Activated CD8-positive, alpha-beta memory T cell treated with anti-CD3 and anti-CD28 coated beads, Interleukin-2, amount 50 U/mL, for 1 hour (primary cell): ENCODE data around the gene SAFB2.

Experiments
- DNase-seq: peaks from one replicate; pipeline ENCODE4 v3.0.0-alpha.2; 2020; ENCODE audit errors: extremely low read depth

The SAFB2 gene

DNA sequence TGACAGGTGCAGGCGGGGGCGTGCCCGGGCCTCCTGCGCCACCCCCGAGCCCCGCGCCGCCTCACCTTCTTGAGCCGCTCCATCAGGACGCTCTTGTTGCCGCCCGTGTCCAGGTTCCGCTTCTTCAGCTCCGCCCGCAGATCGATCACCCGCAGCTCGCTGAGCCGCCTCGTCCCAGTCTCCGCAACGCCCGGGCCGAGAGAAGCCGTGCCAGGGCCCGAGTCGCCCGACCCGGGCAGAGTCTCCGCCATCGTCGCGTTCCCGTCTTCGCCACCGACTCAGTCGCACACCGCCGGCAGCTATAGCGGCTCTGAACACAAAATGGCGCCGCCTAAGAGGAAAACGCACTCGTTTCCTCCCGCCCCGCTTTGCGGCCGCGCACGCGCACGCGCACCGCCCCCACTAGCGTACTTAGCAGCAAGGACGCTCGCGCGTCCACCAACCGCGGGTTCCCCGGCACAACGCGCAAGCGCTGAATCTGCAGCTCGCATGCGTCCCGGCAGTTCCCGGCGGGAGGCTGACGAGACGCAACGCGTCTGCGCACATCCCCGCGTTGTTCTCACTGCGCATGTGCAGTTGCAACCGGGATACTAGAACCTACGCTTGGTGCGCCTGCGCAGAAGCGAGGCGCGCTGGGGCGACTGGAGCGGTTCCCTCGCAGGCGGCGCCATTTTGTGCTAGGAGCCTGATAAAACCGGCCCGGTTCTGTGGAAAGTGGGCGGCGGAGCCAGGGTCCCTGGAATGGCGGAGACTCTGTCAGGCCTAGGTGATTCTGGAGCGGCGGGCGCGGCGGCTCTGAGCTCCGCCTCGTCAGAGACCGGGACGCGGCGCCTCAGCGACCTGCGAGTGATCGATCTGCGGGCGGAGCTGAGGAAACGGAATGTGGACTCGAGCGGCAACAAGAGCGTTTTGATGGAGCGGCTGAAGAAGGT is at the start of gene SAFB2, which contains the start of gene SAFB:
TSS of gene SAFB2 (minus strand) at position 312 of the 932 bp plus-strand sequence. CDS start at position 251, 61 bp downstream.
TSS of gene SAFB (plus strand) at position 619 of the 932 bp plus-strand sequence. CDS start at position 742, 123 bp downstream.
- peak; percentile 97 for DNase-seq

GRCh38 chr19:5671600-5671999 is 49.0 kb upstream of the SAFB2 start:
- DNase-seq = no peak

GRCh38 chr19:5669212-5669611 is 46.6 kb upstream of the SAFB2 start:
- no peak for DNase-seq

- DNase-seq = no peak
Observed at GRCh38 chr19:5667751-5668271, 45.2 kb upstream of the SAFB2 start.

- no peak for DNase-seq
Observed at GRCh38 chr19:5666921-5667610, 44.5 kb upstream of the SAFB2 start.

- no peak for DNase-seq
Observed at GRCh38 chr19:5665781-5666513, 43.4 kb upstream of the SAFB2 start.

- no peak for DNase-seq
Observed at GRCh38 chr19:5664515-5664914, 41.9 kb upstream of the SAFB2 start.

DNA sequence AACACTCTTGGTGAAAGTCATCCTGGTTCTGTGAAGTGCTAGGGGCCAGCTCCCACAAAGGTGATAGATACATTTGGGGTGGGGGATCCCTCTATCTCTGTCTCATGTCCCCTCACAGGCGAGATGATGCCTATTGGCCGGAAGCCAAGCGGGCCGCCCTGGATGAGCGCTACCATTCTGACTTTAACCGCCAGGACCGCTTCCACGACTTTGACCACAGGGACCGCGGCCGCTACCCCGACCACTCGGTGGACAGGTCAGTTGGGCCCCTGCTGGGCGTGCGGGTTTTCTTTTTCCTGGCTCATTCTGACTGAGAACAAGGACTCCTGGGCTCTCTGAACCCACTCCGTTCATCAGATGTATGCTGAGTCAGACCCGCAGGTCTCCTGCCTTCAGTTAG is 41.3 kb upstream of the SAFB2 start:
- DNase-seq = no peak

- DNase-seq = no peak
Observed at GRCh38 chr19:5661483-5661882, 38.9 kb upstream of the SAFB2 start.

- DNase-seq = no peak
Observed at GRCh38 chr19:5655412-5655811, 32.8 kb upstream of the SAFB2 start.

GRCh38 chr19:5654931-5655330 is 32.4 kb upstream of the SAFB2 start:
- DNase-seq = no peak

- no peak for DNase-seq
Observed at GRCh38 chr19:5652261-5652660, 29.7 kb upstream of the SAFB2 start.

- DNase-seq = no peak
Observed at GRCh38 chr19:5651361-5651760, 28.8 kb upstream of the SAFB2 start.

- DNase-seq = no peak
Observed at GRCh38 chr19:5648464-5648863, 25.9 kb upstream of the SAFB2 start.

GRCh38 chr19:5646703-5647102 is 24.1 kb upstream of the SAFB2 start:
- DNase-seq = no peak

GRCh38 chr19:5645409-5645808 is 22.8 kb upstream of the SAFB2 start:
- no peak for DNase-seq

GRCh38 chr19:5644037-5644436 is 21.5 kb upstream of the SAFB2 start:
- DNase-seq = no peak

DNA sequence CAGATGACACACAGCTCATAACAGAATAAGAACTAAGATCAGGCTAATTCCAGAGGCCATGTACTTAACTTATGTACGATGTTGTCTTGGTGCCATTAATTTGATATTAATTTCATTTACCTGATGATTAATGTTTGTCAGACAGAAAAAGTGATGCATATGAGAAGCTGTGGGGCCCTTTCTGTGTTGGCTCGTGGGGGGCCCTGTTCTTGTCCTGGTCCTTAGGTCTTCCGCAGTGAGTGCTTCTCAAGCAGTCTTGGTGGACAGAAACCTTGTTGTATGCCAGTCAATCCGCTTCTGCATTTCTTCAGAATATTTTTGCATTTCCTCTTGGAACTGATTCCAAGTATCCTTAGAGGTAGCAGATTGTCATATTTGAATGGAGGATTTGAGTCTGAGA is 20.5 kb upstream of the SAFB2 start:
- DNase-seq = no peak

- no peak for DNase-seq
Observed at GRCh38 chr19:5642204-5642603, 19.6 kb upstream of the SAFB2 start.

DNA sequence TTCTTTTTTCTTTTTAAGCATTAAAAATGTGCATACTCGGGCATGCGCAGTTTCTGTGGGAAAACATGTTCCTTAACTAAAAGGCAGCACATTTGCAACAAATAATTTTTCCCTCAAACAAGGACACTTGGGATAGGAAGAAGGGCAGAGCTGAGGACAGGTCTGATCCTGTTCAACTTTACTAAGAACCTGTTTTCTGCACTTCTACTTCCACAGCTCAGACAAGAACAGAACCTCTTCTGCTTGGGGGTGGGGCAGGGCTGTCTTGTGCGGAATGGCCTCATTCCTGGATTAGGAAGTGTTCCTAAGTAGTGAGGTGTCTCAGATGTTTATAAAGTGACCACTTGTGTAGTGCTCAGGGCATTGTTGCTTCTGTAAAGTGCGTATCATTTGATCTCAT is 18.6 kb upstream of the SAFB2 start:
- DNase-seq = no peak

DNA sequence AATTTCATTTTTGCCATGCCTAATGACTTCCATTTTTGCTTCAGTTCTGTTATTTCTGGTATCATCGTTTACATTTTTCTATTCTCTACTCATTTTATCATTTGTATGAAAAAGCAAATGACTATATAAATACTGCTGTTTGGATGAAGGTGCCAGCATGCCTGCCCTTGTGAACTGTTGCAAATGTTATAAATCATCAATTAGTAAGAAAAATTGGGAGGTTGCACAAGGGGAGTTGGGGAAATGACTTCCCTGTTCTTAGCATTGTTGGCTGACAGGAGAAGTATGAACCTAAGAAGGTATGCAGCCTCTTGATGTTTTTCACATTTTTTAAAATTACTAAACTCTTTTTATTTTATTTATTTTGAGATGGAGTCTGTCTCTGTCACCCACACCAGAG is 15.4 kb upstream of the SAFB2 start:
- DNase-seq = no peak

- no peak for DNase-seq
Observed at GRCh38 chr19:5635427-5635826, 12.9 kb upstream of the SAFB2 start.
